PC-9 (cell line): ENCODE data around the gene PLXND1. TPM values are rescaled to one million over a fixed set of nuclear protein-coding genes. Genes with fewer than 3 reads are reported as not detected.
"Not testable (repeated sequence)": the region's sequence is repeated elsewhere in the genome, so short reads cannot be mapped to it uniquely, and the experiment has no call there.

Experiments used
- BruUV-seq: library from RNA; stranded (reverse); fragments of 400-500 nt; replicated peaks from 2 replicates; lab custom pipeline; 2021; lab: Mats Ljungman, UMichigan
- CTCF ChIA-PET: fragments of 300-600 bp; sonication (Branson Sonifier 250); formaldehyde crosslinking; loops from one replicate; lab custom pipeline; 2022; ENCODE audit warnings: antibody characterized with exemption; lab: Charles Lee
- POLR2A ChIA-PET: fragments of 300-600 bp; sonication (Branson Sonifier 250); formaldehyde crosslinking; loops from one replicate; lab custom pipeline; 2022; ENCODE audit warnings: antibody characterized with exemption; ENCODE audit not compliant: unreplicated experiment; lab: Charles Lee
- DNase-seq, 2 experiments: peaks; one replicate each; pipeline versions ENCODE4 v3.0.0 to v3.0.0-alpha.2; 2015 to 2022; ENCODE audit warnings: mixed read lengths in 1 of 2
- H2AFZ ChIP-seq: fragments of 200-600 bp; sonication (generic); 2 replicates; pipeline ENCODE4 v1.8.1; 2017; ENCODE audit warnings: antibody characterized with exemption
- H3F3A ChIP-seq: fragments of 200-600 bp; sonication (generic); 2 replicates; pipeline ENCODE4 v1.8.1; 2017; ENCODE audit warnings: antibody characterized with exemption, mild to moderate bottlenecking, low read depth; ENCODE audit not compliant: insufficient read depth
- H3K27ac ChIP-seq: fragments of 200-600 bp; sonication (generic); 2 replicates; pipeline ENCODE4 v1.6.1; 2016; ENCODE audit warnings: mixed run types
- H3K27me3 ChIP-seq: fragments of 200-600 bp; sonication (generic); 2 replicates; pipeline ENCODE4 v1.6.1; 2016; ENCODE audit warnings: low read depth, mixed run types; ENCODE audit not compliant: insufficient read depth
- H3K36me3 ChIP-seq: fragments of 200-600 bp; sonication (generic); 2 replicates; pipeline ENCODE4 v1.6.1; 2016; ENCODE audit warnings: low read depth, mixed run types
- H3K4me1 ChIP-seq: fragments of 200-600 bp; sonication (generic); replicated peaks from 2 replicates; pipeline ENCODE4 v1.6.1; 2016; ENCODE audit warnings: mixed run types; ENCODE audit not compliant: insufficient read depth
- H3K4me2 ChIP-seq: fragments of 200-600 bp; sonication (generic); 2 replicates; pipeline ENCODE4 v1.6.1; 2017; ENCODE audit warnings: mixed run types
- H3K4me3 ChIP-seq: fragments of 200-600 bp; sonication (generic); 2 replicates; pipeline ENCODE4 v1.6.1; 2016; ENCODE audit warnings: mixed run types
- H3K79me2 ChIP-seq: fragments of 200-600 bp; sonication (generic); 2 replicates; pipeline ENCODE4 v1.6.1; 2017; ENCODE audit warnings: low read depth, mixed run types
- H3K9me2 ChIP-seq: fragments of 200-600 bp; sonication (generic); 2 replicates; pipeline ENCODE4 v1.8.1; 2017; ENCODE audit warnings: mild to moderate bottlenecking; ENCODE audit not compliant: insufficient read depth
- H3K9me3 ChIP-seq: fragments of 200-600 bp; sonication (generic); 2 replicates; pipeline ENCODE4 v1.8.1; 2016; ENCODE audit warnings: low read depth; ENCODE audit not compliant: insufficient read depth
- H4K20me1 ChIP-seq: fragments of 200-600 bp; sonication (generic); 2 replicates; pipeline ENCODE4 v1.8.1; 2017; ENCODE audit not compliant: insufficient read depth
- EZH2 ChIP-seq: fragments of 200-600 bp; sonication (generic); IDR thresholded peaks from 2 replicates; pipeline ENCODE4 v1.8.0; 2017; ENCODE audit warnings: antibody characterized with exemption, low read depth
- intact Hi-C: fragments of 100-400 bp; cut with micrococcal nuclease; formaldehyde crosslinking; loops from one replicate; pipeline ENCODE4 v1.10.0; 2022; ENCODE audit not compliant: unreplicated experiment
- total RNA-seq: library from RNA; stranded (reverse); gene quantifications from 2 replicates; pipeline ENCODE4 v1.2.3, GENCODE V29; 2021
- TF ChIP-seq, protein P1 (sequence below): fragments of 200-600 bp; sonication (generic); conservative IDR thresholded peaks from 2 replicates; pipeline ENCODE4 v1.6.1; 2017; ENCODE audit warnings: mixed run types, antibody characterized with exemption, mild to moderate bottlenecking, moderate library complexity

PLXND1 gene
- total RNA-seq, 1 experiment from 2014 or later = 44.4 TPM

DNA sequence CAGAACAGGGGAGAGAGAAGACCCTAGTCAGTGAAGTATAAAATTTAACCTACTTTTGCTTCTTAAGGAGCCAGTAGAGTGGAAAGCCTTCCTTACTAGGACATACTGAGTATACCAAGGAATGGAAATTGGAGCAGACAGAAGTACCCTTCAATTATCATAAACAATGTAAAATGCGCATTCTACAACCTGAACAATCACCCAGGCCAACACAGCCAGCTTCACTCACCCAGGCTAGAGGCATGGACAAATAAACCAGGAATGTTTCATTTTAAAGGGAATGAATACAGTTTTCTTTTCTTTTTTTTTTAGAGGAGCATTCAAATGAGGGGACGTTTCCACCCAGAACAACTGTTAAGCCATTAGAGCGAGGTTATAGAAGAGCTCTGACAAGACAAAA lies 41.9 kb upstream of the PLXND1 start:
- BruUV-seq = no TSS peak
- ChIA-PET CTCF (interaction anchor here (0.5 to 0.7 kb wide), 3 partner anchors 158 to 210 kb away, joined by 3 to 4 read pairs (median 3); no protein-coding TSS in a partner anchor), POLR2A (no interaction called here)
- H2AFZ ChIP-seq = no peak overlapping the region
- H3F3A ChIP-seq = peaks cover 58% of the 10 kb centered on the region
- H4K20me1 ChIP-seq = no peaks in the 10 kb centered on the region
- DNase-seq = no peak
- peaks cover 46% of the 10 kb centered on the region; the same call in 1 of the 2 replicates for H3K79me2 ChIP-seq
- no peaks in the 10 kb centered on the region for H3K9me3 ChIP-seq
- peaks cover 74% of the 10 kb centered on the region for H3K4me1 ChIP-seq
- no peaks in the 10 kb centered on the region for H3K27me3 ChIP-seq
- H3K4me2 ChIP-seq = no peak overlapping the region
- no peak overlapping the region for H3K4me3 ChIP-seq
- TF ChIP-seq, protein P1, sequence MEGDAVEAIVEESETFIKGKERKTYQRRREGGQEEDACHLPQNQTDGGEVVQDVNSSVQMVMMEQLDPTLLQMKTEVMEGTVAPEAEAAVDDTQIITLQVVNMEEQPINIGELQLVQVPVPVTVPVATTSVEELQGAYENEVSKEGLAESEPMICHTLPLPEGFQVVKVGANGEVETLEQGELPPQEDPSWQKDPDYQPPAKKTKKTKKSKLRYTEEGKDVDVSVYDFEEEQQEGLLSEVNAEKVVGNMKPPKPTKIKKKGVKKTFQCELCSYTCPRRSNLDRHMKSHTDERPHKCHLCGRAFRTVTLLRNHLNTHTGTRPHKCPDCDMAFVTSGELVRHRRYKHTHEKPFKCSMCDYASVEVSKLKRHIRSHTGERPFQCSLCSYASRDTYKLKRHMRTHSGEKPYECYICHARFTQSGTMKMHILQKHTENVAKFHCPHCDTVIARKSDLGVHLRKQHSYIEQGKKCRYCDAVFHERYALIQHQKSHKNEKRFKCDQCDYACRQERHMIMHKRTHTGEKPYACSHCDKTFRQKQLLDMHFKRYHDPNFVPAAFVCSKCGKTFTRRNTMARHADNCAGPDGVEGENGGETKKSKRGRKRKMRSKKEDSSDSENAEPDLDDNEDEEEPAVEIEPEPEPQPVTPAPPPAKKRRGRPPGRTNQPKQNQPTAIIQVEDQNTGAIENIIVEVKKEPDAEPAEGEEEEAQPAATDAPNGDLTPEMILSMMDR = no peak
- TF ChIP-seq EZH2 = no peak
- H3K36me3 ChIP-seq = peaks cover 25% of the 10 kb centered on the region; the same call in 1 of the 2 replicates
- no peaks in the 10 kb centered on the region for H3K9me2 ChIP-seq
- intact Hi-C loops = no loop called here
- no peak overlapping the region for H3K27ac ChIP-seq

DNA sequence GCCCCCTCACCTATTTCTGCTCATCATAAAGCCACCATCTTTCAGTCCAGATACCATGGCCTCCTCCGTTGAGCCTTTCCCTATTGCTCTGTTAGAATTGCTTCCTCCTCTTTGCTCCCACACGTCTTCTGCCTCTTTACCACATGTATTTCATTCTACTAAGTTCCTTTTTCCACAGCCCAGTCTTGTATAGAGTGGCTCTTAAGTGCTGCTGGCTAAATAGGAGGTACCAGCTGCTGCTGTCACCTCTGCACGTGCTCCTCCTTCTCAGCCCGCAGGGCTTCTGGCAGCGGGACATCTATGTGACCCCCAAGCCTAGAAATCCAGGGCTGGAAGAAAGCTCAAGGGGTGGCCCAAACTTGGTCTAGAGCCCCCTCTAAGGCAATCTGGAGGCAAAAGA lies 38.8 kb upstream of the PLXND1 start:
- Histone ChIP-seq H3K4me3 (no peak overlapping the region), H3K27ac (peak overlapping the region; percentile 74), H3K9me3 (no peaks in the 10 kb centered on the region), H3K4me2 (peak overlapping the region; percentile 53), H3K79me2 (peaks cover 32% of the 10 kb centered on the region; the same call in 1 of the 2 replicates), H3F3A (peaks cover 31% of the 10 kb centered on the region), H3K9me2 (no peaks in the 10 kb centered on the region), H3K36me3 (peaks cover 18% of the 10 kb centered on the region; the same call in 1 of the 2 replicates), H4K20me1 (no peaks in the 10 kb centered on the region), H3K27me3 (no peaks in the 10 kb centered on the region), H3K4me1 (peaks cover 43% of the 10 kb centered on the region), H2AFZ (no peak overlapping the region)
- intact Hi-C loops = no loop called here
- BruUV-seq = no TSS peak
- no peak for DNase-seq
- ChIA-PET CTCF (no interaction called here), POLR2A (no interaction called here)
- TF ChIP-seq, protein P1 = no peak
- TF ChIP-seq EZH2 = no peak

DNA sequence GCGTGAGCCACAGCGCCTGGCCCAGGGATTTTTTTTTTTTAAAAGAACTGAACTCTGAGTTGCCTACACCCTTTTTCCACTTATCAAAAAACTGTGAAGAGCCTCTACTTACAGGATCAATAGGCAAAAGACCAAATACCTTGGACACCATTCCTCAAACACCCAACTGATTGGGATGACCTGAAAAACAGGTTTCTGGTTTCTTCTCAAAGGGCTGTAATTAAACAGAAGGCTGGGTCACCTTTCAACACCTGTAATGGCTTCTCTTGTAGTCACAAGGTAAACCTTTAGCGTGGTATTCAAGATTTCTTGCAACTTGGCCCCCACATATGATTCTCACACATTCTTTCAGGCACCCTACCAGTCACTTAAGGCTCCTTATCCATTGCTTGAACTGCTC lies 38.4 kb upstream of the PLXND1 start:
- peak overlapping the region; percentile 53 for H3K4me2 ChIP-seq
- TF ChIP-seq, protein P1 = no peak
- TF ChIP-seq EZH2 = no peak
- no peaks in the 10 kb centered on the region for H3K9me2 ChIP-seq
- H3K36me3 ChIP-seq = peaks cover 18% of the 10 kb centered on the region; the same call in 1 of the 2 replicates
- no peaks in the 10 kb centered on the region for H3K9me3 ChIP-seq
- no peaks in the 10 kb centered on the region for H4K20me1 ChIP-seq
- DNase-seq = peak in 1 of 2 experiments; percentile 93
- no TSS peak for BruUV-seq
- peaks cover 31% of the 10 kb centered on the region for H3F3A ChIP-seq
- peak overlapping the region; percentile 74 for H3K27ac ChIP-seq
- no peak overlapping the region for H3K4me3 ChIP-seq
- H2AFZ ChIP-seq = no peak overlapping the region
- CTCF ChIA-PET = interaction anchor here (0.7 to 0.9 kb wide), 2 partner anchors 49 to 177 kb away, joined by 3 to 4 read pairs; no protein-coding TSS in a partner anchor
- POLR2A ChIA-PET = no interaction called here
- peaks cover 29% of the 10 kb centered on the region; the same call in 1 of the 2 replicates for H3K79me2 ChIP-seq
- intact Hi-C loops = no loop called here
- H3K4me1 ChIP-seq = peaks cover 39% of the 10 kb centered on the region
- no peaks in the 10 kb centered on the region for H3K27me3 ChIP-seq

DNA sequence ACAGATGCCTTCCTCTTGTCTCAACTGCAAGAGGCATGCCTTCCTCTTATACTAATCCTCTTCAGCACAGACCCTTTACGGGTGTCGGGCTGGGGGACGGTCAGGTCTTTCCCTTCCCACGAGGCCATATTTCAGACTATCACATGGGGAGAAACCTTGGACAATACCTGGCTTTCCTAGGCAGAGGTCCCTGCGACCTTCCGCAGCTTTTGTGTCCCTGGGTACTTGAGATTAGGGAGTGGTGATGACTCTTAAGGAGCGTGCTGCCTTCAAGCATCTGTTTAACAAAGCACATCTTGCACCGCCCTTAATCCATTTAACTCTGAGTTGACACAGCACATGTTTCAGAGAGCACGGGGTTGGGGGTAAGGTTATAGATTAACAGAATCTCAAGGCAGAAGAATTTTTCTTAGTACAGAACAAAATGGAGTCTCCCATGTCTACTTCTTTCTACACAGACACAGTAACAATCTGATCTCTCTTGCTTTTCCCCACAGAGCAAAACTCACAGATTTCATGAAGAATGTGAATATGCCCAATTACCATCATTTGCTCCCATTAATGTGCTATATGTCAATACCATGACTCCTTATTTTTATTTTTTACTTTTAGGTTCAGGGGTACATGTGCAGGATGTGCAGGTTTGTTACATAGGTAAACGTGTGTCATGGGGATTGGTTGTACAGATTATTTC lies 35.2 kb upstream of the PLXND1 start:
- CTCF ChIA-PET, POLR2A ChIA-PET: not testable (repeated sequence)
- peak in 1 of 2 experiments; percentile 17 for DNase-seq

DNA sequence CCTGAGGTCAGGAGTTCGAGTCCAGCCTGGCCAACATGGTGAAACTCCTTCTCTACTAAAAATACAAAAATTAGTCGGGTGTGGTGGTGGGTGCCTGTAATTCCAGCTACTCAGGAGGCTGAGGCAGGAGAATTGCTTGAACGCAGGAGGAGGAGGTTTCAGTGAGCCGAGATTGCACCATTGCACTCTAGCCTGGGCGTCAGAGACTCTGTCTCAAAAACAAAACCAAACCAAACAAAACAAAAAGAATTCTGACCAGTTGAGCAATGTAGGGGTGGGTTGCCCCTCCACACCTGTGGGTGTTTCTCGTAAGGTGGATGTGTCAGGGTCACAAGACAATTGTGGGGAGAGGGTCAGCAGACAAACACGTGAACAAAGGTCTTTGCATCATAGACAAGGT lies 34.5 kb upstream of the PLXND1 start:
- H3K9me2 ChIP-seq, H3K27ac ChIP-seq, BruUV-seq, H4K20me1 ChIP-seq, intact Hi-C loops, H3K9me3 ChIP-seq, H3K36me3 ChIP-seq, H3K79me2 ChIP-seq, CTCF ChIA-PET, DNase-seq, H3K4me3 ChIP-seq, H3K4me2 ChIP-seq, H3K27me3 ChIP-seq, POLR2A ChIA-PET, H2AFZ ChIP-seq: not testable (repeated sequence)
- peaks cover 25% of the 10 kb centered on the region for H3K4me1 ChIP-seq
- H3F3A ChIP-seq = peaks cover 19% of the 10 kb centered on the region

More for the DNA sequence above, 35.2 kb upstream of the PLXND1 start:
- H3K27me3 ChIP-seq, H2AFZ ChIP-seq, H3K4me3 ChIP-seq, BruUV-seq, H3K4me2 ChIP-seq, H3K9me2 ChIP-seq, H3K79me2 ChIP-seq, intact Hi-C loops, H3K27ac ChIP-seq, H4K20me1 ChIP-seq, H3K9me3 ChIP-seq, H3K36me3 ChIP-seq: not testable (repeated sequence)
- Histone ChIP-seq H3F3A (peaks cover 24% of the 10 kb centered on the region), H3K4me1 (peaks cover 28% of the 10 kb centered on the region)
